HFFc6 (cell line): Measurements from ENCODE around the gene BCAS3. TPM values are rescaled to one million over a fixed set of nuclear protein-coding genes. Genes with fewer than 3 reads are reported as not detected.

ENCODE experiments used
- DNase-seq: peaks from one replicate; pipeline ENCODE4 v3.0.0-alpha.2; 2018
- H3K27ac Mint-ChIP-seq: 2 replicates; pipeline ENCODE4 v1.8.0; 2020; ENCODE audit warnings: mild to moderate bottlenecking, mixed read lengths
- H3K27me3 Mint-ChIP-seq: 2 replicates; pipeline ENCODE4 v1.8.0; 2021; ENCODE audit warnings: mild to moderate bottlenecking, moderate library complexity, mixed read lengths; ENCODE audit not compliant: insufficient read depth
- H3K36me3 Mint-ChIP-seq: 2 replicates; pipeline ENCODE4 v1.8.0; 2021; ENCODE audit warnings: low read depth, mixed read lengths
- H3K4me1 Mint-ChIP-seq: 2 replicates; pipeline ENCODE4 v1.8.0; 2020; ENCODE audit warnings: low read depth, mixed read lengths
- H3K4me3 Mint-ChIP-seq: 2 replicates; pipeline ENCODE4 v1.8.0; 2020; ENCODE audit warnings: mild to moderate bottlenecking, moderate library complexity, mixed read lengths
- H3K9me3 Mint-ChIP-seq: 2 replicates; pipeline ENCODE4 v1.8.0; 2020; ENCODE audit warnings: mild to moderate bottlenecking, mixed read lengths
- total RNA-seq, 6 experiments: library from RNA; stranded (reverse); fragmentation: NEBNext Ultra II Directional; extraction: Animal tissue kit (Norgen Biotek cat#: 25700); gene quantifications; 2 replicates in 1 of 6; 3 replicates in 5 of 6; pipeline ENCODE4 v1.2.3, GENCODE V29; 2021
- TF ChIP-seq, protein P1 (sequence below): fragments of 200-600 bp; sonication (generic); IDR thresholded peaks from 2 replicates; pipeline ENCODE4 v1.5.0; 2021; ENCODE audit warnings: antibody characterized with exemption, mild to moderate bottlenecking

Gene BCAS3
- total RNA-seq, 6 experiments from 2014 or later: 9.8 to 13.8 (median 12.0) TPM

DNA sequence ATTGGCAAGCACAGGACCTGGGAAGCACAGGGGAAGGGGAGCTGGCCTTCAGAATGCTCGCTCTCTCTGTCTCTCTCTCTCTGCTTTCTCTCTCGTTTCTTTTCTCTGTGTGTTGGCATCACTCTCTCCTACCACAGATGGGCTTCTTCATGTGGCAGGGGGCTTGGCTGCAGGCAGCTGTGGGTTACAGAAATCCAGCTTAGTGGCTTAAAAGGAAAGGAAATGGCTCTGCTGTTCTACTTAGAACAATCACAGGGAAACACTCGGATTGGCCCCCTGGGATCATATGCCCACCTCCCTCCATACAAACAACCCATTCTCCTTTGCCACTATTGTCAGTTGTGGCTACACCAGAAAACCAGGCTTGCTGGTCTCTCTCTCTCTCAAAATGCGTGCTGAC lies 742.4 kb downstream of the BCAS3 start:
- H3K4me1 Mint-ChIP-seq: peaks cover 24% of the 10 kb centered on the region
- H3K9me3 Mint-ChIP-seq: no peaks in the 10 kb centered on the region
- no peak overlapping the region for H3K27ac Mint-ChIP-seq
- TF ChIP-seq, protein P1, sequence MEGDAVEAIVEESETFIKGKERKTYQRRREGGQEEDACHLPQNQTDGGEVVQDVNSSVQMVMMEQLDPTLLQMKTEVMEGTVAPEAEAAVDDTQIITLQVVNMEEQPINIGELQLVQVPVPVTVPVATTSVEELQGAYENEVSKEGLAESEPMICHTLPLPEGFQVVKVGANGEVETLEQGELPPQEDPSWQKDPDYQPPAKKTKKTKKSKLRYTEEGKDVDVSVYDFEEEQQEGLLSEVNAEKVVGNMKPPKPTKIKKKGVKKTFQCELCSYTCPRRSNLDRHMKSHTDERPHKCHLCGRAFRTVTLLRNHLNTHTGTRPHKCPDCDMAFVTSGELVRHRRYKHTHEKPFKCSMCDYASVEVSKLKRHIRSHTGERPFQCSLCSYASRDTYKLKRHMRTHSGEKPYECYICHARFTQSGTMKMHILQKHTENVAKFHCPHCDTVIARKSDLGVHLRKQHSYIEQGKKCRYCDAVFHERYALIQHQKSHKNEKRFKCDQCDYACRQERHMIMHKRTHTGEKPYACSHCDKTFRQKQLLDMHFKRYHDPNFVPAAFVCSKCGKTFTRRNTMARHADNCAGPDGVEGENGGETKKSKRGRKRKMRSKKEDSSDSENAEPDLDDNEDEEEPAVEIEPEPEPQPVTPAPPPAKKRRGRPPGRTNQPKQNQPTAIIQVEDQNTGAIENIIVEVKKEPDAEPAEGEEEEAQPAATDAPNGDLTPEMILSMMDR: no peak
- peaks cover 22% of the 10 kb centered on the region for H3K27me3 Mint-ChIP-seq
- H3K4me3 Mint-ChIP-seq: no peak overlapping the region
- DNase-seq: no peak
- H3K36me3 Mint-ChIP-seq: no peaks in the 10 kb centered on the region

DNA sequence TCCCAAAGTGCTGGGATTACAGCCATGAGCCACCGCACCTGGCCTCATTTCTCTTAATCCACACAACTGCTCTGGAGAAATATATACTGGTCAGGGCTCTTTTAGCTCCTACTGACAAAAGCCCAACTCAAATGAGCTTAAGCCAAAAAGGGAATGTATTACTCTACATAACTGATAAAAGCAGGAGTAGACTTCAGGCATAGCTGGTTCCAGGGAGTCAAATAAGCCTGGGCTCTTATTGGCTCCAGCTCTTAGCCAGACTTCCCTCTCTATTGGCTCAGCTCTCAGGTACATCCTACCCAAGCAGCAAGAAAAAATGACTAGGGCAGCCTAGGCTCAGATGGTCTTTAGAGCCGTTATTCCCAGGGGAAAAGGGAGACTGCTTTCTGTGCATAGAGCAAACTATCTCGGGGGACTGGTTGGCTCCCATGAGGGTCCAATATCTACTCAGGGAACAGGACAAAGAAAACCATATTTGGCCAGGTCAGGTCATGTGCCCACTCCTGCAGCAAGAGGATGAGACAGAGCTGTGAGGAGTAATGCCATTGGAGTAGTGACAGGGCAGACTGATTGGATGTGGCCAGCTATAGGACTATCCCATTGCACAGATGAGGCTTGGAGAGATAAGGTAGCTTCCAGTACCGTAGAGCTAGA lies 743.2 kb downstream of the BCAS3 start:
- H3K4me3 Mint-ChIP-seq: no peak overlapping the region
- TF ChIP-seq, protein P1: no peak
- peaks cover 23% of the 10 kb centered on the region for H3K27me3 Mint-ChIP-seq
- no peaks in the 10 kb centered on the region for H3K9me3 Mint-ChIP-seq
- DNase-seq: no peak
- peaks cover 24% of the 10 kb centered on the region for H3K4me1 Mint-ChIP-seq
- no peak overlapping the region for H3K27ac Mint-ChIP-seq
- no peaks in the 10 kb centered on the region for H3K36me3 Mint-ChIP-seq

DNA sequence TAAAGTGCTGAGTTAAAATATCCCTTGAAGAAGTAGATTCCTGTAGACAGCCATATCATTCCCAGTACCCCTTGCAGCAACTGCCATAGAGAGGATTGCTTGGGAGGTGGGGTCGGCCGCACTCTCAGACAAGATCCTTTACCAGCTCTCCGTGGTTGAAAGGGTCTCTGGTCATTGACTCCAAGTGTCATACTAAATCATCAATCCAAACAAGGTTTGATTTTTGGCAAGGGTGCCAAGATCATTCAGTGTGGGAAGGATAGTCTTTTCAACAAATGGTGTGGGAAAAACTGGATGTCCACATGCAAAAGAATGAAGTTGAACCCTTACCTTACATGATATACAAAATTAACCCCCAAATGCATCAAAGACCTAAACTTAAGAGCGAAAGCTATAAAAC lies 743.8 kb downstream of the BCAS3 start:
- Mint-ChIP-seq H3K36me3 (no peaks in the 10 kb centered on the region), H3K27me3 (peaks cover 23% of the 10 kb centered on the region), H3K9me3 (no peaks in the 10 kb centered on the region), H3K4me3 (no peak overlapping the region), H3K4me1 (peaks cover 24% of the 10 kb centered on the region), H3K27ac (no peak overlapping the region)
- DNase-seq: no peak
- TF ChIP-seq, protein P1: no peak

DNA sequence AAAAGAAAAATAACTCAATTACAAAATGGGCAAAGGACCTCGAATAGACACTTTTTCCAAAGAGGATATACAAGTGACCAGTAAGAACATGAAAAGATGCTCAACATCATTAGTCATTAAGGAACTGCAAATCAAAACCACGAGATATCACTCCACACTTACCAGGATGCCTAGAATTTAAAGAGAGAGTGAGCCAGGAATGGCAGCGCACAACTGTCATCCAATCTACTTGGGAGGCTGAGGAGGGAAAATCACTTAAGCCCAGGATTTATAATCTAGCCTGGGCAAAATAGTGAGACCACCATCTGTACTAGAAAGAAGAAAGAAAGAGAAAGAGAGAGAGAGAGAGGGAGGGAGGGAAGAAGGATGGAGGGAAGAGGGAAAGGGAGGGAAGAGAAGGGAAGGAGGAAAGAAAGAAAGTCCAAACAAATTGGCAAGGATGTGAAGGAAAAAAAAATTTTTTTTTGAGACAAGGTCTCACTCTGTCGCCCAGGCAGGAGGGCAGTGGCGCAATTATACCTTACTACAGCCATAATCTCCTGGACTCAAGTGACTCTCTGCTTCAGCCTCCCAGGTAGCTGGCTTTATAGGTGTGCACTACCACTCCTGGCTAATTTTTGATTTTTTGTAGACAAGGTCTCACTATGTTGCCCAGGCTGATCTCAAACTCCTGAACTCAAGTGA lies 744.6 kb downstream of the BCAS3 start:
- Mint-ChIP-seq H3K9me3 (no peaks in the 10 kb centered on the region), H3K36me3 (no peaks in the 10 kb centered on the region), H3K27ac (no peak overlapping the region), H3K4me3 (no peak overlapping the region), H3K27me3 (peaks cover 23% of the 10 kb centered on the region), H3K4me1 (peaks cover 24% of the 10 kb centered on the region)
- TF ChIP-seq, protein P1: no peak
- no peak for DNase-seq

DNA sequence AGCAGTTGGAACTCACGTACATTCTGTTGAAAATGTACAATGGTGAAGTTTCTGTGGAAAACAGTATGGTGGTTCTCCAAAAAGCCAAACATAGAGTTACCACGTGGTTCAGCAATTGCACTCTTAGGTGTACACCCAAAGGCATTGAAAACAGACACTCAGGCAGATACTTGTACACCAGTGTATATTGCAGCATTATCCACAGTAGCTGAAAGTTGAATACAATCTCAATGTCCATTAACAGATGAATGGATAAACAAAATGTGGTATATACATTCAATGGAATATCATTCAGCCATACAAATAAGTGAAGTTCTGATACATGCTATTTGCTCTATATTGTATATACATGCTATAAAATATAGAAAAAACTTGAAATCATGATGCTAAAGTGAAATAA lies 745.2 kb downstream of the BCAS3 start:
- TF ChIP-seq, protein P1: no peak
- Mint-ChIP-seq H3K4me1 (peaks cover 31% of the 10 kb centered on the region), H3K4me3 (no peak overlapping the region), H3K36me3 (no peaks in the 10 kb centered on the region; the same call in 1 of the 2 replicates), H3K9me3 (no peaks in the 10 kb centered on the region; the same call in 1 of the 2 replicates), H3K27ac (no peak overlapping the region), H3K27me3 (peaks cover 23% of the 10 kb centered on the region)
- DNase-seq: no peak
